Upper lobe of left lung (tissue), 4 donors: ENCODE data around the gene MACROD2.

Experiments used
- EP300 ChIP-seq, 4 donors: sonication (generic); formaldehyde crosslinking; IDR thresholded peaks; one replicate each; pipeline ENCODE4 v1.5.1; 2017; ENCODE audit warnings: antibody characterized with exemption in 4 of 4, control low read depth in 2 of 4
- POLR2A ChIP-seq, 4 donors: fragments of 450-650 bp; IDR thresholded peaks; one replicate each; pipeline ENCODE4 v1.5.1; 2016 to 2017; ENCODE audit warnings: antibody characterized with exemption in 4 of 4, mild to moderate bottlenecking in 2 of 4
- TF ChIP-seq, protein P1 (sequence below), 6 experiments: fragments of 450-650 bp in 4 of 6; fragments of 200-600 bp in 2 of 6; sonication (generic) in 2 of 6; IDR thresholded peaks; one replicate each; pipeline ENCODE4 v1.5.1; 2016 to 2019; ENCODE audit warnings: antibody characterized with exemption in 6 of 6

DNA sequence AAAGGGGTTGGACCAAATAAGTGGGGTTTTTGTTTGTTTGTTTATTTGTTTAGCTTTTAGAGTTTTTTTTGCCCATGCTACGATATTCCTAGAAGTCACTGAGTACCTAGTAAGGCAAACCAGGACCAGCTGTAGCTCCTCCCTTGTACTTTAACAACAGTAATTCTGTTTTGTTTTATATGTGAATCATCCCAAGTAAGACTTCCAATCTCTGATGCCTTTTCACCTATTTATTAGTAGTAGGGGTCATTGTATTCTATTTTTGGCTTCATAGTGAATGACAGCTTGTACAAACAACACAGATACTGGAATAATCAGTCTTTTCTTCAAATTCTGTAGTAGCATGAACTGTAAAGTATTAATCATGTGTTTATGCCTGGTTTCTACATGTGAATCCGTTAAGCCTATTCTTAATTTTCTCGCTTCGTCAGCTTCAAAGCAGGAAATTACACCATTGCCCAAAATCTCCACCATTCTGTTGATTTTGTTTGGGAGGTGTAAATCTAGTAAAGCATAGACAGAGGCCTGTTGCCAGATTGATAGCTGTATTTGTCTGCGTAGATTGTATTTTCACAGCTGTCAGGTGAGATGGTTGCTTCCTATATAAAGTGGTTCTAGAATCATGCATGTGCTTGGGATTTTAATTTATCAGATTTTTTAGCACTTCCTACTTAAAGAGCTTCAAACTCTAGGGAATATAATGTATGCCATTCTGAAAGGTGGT, 493.6 kb downstream of the MACROD2 start:
- TF ChIP-seq EP300 (IDR thresholded peaks at IDR 0.05) (no peak), POLR2A (IDR thresholded peaks at IDR 0.05) (no peak)
- TF ChIP-seq, protein P1, sequence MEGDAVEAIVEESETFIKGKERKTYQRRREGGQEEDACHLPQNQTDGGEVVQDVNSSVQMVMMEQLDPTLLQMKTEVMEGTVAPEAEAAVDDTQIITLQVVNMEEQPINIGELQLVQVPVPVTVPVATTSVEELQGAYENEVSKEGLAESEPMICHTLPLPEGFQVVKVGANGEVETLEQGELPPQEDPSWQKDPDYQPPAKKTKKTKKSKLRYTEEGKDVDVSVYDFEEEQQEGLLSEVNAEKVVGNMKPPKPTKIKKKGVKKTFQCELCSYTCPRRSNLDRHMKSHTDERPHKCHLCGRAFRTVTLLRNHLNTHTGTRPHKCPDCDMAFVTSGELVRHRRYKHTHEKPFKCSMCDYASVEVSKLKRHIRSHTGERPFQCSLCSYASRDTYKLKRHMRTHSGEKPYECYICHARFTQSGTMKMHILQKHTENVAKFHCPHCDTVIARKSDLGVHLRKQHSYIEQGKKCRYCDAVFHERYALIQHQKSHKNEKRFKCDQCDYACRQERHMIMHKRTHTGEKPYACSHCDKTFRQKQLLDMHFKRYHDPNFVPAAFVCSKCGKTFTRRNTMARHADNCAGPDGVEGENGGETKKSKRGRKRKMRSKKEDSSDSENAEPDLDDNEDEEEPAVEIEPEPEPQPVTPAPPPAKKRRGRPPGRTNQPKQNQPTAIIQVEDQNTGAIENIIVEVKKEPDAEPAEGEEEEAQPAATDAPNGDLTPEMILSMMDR (IDR thresholded peaks at IDR 0.05), result no peak
